Measurements from ENCODE around the gene BCL7C.

DNA sequence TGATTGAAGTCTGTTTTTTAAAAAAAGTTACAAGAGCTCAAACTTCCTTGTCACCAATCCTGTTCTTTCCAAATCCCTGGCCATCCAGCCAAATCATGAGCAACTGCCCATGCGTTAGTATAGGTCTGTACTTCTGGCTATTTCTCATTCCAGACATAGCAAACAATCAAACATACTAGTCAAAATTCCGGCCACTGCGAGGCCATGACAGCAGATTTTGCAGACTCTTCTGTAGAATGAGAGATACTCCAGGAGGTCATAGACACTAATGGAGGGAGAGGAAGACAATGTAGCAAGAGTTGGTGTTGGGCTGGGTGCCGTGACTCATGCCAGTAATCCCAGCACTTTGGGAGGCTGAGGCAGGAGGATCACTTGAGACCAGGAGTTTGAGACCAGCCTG is 50.9 kb downstream of the BCL7C start:
- TF ChIP-seq, protein P1, sequence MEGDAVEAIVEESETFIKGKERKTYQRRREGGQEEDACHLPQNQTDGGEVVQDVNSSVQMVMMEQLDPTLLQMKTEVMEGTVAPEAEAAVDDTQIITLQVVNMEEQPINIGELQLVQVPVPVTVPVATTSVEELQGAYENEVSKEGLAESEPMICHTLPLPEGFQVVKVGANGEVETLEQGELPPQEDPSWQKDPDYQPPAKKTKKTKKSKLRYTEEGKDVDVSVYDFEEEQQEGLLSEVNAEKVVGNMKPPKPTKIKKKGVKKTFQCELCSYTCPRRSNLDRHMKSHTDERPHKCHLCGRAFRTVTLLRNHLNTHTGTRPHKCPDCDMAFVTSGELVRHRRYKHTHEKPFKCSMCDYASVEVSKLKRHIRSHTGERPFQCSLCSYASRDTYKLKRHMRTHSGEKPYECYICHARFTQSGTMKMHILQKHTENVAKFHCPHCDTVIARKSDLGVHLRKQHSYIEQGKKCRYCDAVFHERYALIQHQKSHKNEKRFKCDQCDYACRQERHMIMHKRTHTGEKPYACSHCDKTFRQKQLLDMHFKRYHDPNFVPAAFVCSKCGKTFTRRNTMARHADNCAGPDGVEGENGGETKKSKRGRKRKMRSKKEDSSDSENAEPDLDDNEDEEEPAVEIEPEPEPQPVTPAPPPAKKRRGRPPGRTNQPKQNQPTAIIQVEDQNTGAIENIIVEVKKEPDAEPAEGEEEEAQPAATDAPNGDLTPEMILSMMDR (IDR thresholded peaks at IDR 0.05) = no peak
- TF ChIP-seq POLR2A (IDR thresholded peaks at IDR 0.05) = no peak
